Fibroblast of skin of left quadriceps (primary cell): ENCODE measurements around the gene PFN1.

ENCODE experiments used
- DNase-seq, 2 experiments: peaks; one replicate each; pipeline ENCODE4 v3.0.0-alpha.2; 2013; ENCODE audit warnings: low read depth in 2 of 2

The PFN1 gene

DNA sequence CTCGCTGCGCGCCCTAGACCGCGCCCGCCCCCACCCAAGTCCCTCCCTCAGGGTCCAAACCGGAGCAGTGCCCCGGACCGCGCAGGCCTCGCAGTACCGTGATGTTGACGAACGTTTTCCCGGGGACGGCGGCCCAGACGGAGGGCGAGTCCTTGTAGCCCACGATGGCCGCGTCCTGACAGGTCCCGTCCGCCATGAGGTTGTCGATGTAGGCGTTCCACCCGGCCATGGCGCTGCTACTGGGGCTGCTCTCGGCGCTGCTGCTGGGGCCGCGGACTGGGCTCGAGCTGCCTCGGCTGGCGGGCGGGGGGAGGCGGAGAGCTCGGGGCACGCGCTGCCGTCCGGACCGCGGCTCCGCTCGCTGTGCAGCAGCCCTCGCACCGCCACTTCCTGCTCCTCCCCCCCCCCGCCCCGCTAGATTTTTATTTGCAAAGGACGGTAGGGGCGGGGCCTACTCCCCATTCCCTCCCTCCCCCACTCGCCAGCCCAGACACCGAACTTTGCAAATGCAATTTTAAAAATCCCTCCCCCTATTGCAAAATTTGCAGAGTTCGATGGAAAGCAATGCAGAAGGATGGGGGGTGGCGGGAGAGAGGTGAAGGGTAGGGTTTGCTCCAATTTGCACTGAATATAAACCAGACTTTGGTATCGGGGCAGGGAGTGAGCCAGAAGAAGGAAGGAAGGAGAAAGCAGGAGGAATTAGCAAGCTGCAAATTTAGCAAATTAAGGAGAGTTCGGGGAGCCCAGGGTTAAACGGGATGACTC is at the start of gene PFN1:
PFN1 (minus strand) TSS at position 365 of the 765 bp plus-strand sequence; CDS start at position 229, 136 bp downstream.
- DNase-seq, result peak; percentile 92

DNA sequence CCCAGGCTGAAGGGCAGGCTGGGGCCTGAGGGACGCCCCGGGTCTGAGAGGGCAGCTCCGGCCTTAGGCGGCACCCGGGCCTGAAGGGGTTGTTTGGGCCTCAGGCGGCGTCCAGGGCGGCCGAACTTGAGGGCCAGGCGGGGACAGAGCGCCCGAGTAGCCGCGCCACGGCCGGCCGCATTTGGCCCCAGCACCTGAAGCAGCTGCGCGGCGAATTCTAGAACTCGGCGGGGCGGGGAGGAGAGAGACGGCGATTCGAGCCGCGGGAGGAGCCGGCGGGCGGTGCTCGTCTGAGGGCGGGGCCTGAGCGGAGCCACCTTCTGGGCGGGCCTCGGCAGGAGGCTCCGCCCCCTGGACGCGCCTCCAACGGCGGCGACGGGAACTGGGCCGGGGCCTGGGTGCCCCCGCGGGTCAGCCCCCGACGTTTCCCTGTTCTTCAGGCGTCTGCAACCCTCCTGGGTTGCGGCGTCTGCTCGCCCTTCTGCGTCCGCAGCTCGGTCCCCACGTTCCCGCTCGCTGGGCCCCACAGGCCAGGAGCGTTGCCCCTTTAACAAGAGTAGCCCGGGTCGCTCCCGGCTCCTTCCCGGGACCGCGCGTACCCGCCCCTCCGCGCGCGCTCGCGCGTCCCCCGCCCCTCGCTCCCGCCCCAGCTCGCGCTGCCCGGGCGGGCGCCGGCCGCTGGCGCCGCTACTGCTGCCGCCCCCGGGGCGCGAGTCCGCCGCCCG is 49.1 kb upstream of the PFN1 start, which contains the start of the genes INCA1 and KIF1C:
INCA1 (minus strand) TSS at position 221 of the 725 bp plus-strand sequence. CDS start 3,085 bp downstream, outside the sequence.
KIF1C (plus strand) TSS at position 649 of the 725 bp plus-strand sequence. CDS start 2,297 bp downstream, outside the sequence.
- peak; percentile 65 to 71 for DNase-seq

DNA sequence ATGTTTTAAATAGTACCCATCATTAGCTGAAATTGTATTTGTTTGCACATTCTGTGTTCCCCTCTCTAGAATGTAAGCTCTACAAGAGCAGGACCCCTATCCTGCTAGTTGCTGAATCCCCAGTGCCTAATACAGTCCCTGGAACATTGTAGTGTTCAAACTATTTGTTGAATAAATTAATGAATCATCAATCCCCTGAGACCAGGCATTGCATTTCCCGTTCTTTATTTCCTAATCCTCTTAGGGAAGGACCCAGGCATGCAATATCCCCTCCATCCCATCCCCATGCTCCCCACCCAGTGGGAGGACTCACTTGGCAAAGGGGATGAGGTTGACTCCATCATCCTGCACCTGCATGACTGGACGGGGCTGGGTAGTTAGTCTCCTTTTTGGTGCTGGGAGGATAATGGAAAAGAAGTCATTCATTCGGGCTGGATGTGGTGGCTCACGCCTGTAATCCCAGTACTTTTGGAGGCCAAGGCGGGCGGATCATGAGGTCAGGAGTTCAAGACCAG is 45.8 kb upstream of the PFN1 start:
- no peak for DNase-seq

DNA sequence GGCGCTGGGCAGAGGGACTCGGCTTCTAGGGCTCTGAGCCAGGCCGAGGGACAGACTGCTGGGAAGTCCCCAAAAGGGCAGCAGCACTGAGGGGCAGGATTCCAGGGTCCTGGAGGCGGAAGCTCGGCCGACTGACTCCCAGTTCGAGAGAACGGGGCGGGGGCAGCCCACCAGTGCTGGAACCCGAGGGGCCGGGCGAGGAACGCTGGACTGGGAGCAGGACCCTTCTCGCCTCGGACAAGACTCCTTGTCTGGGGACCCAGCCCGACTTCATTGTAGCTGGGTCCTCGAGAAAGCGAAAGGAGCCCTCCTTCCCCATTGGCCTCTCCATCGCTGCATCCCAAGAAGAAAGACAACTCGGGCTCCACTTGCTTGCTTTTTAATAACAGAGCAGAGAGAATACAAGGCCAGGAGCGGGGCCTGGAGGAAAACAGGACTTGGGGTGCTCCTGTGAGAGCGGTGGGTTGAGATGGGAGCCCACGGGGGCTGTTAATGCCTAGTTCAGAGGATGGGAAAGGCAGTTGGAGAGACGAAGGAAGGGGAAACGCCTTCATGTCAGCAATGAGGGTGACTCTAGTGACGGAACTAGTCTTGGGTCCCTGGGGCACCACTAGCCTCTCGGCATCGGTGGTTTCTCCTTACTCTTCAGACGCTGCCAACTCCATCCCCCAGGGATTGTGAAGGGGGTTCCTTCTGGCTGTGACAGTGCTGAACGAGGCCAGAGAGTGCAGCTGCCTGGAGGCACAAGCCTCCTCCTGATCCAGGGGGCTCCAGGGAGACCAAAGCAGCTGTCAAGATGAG is 39.6 kb upstream of the PFN1 start:
- no peak for DNase-seq

DNA sequence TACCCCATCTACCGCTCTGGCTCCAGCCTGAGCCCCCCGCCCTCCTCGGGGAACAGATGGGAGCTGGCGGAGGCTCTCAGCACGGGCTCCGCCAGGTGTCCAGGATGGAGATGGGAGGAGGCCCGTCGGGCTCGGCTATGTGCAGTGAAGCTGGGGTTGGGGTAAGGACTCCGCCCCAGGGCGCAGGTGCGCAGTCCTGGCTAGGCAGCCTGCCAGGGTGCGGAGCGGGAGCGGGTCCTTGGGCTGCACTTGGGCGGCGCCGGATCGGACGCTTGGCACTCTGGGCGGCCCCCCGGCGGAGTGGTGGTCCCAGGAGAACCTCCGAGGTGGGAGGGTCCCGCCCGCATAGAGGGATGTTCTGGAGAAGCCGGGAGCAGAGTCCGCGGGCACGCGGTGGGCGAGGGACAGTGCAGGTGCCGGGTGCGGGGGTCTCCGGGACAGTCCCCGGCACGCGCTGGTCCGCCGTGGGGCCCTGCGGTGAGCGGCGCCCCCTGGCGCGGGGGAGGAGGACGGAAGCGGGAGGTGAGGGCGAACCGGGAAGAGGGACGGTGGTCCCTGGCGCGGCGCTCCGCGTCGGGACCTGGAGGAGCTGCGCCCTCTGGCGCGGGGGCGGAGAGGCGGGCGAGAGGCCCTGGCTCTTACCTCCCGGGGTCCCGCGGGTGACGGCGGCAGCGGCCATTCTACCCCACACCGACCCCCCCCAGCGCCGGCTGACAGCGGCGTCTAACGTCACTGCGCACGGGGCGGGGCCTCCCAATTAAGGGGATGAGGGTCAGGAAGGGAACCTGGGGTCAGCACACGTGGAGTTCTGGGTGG is 38.8 kb upstream of the PFN1 start, which contains the start of gene CAMTA2:
CAMTA2 (minus strand) TSS at position 725 of the 816 bp plus-strand sequence. CDS start 1,453 bp downstream, outside the sequence.
- peak in 1 of 2 experiments; percentile 40 for DNase-seq

DNA sequence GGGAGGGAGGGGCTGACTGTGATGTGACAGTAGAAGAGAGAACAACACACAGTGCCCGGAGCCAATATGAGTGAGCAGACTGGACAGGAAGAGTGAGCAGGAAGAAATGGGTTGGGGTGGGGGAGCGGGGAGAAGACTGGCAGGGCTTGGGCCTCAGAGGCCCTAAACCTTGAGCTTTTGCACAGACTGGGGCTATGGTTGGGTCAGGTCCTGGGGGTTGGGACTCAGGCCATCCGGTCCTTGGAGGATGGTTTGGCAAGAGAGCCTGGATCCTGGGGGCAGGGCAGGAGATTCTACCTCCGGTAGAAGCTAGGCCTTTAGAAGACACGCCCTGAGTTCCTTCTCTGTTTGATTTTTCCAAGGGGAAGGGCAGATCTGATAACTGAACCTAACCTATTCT is 38.1 kb upstream of the PFN1 start:
- DNase-seq, result no peak

DNA sequence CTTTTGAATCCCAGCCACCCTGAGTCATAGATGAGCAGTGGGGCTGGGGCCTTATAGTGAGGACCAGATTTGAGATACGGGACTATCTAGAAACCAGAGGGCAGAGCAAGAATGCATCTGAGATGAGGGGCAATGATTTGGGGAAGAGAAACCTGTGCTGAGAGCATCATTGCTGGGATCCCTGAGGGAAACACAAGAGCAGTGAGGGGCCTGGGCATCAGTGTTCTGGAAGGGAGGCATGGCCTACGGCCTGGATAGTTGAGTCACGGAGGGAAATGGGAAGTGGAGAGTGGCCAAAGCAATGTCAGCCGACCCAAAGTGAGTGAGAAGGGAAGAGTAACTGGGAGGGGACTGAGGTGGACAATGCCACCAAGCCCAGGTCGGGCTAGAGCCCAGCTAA is 34.0 kb upstream of the PFN1 start:
- DNase-seq, result no peak

DNA sequence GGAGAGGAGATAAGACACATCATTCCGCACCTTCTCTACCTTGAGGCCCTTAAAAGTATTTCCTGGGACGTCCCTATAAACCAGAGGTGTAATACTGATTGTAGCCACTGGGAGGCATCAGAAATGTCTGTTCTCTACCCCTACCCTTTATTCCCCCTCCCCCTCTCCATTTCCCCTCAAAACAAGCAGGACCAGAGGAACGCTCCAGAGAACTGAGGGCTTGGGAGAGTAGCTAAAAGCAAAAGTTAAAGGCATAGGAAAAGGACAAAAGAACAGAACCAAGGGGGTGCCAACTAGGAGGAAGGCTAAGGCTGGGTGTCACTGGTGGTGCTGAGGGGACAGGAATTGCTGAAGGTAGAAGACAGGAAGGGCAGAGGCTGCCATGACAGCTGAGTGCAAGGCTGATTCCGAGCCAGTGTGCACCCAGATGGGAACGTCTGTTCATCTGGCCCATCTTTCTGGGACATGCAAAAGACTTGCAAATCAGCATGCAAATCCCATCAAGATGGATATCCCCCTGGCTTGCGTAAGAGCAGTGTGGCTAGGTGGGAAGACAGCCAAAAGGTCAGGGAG is 32.4 kb upstream of the PFN1 start:
- no peak for DNase-seq

DNA sequence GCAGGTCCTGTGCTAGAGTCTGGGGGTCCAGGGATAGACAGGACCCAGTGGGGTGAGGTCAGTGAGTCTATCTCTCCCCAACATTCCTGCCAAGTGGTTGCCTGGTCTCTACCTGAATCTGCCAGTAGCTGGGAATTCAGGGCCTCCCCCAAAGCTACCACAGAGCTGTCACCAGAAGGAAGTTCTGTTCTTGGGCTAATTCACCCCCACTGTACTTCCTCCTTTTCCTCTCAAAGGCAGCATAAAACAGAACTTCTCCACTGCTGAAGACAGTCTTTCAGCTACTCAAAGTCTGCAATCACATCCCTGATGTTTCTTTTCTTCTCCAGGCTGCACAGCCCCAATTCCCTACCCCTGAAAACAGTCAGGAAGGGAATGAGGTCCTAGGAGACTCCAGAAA is 30.4 kb upstream of the PFN1 start:
- no peak for DNase-seq

DNA sequence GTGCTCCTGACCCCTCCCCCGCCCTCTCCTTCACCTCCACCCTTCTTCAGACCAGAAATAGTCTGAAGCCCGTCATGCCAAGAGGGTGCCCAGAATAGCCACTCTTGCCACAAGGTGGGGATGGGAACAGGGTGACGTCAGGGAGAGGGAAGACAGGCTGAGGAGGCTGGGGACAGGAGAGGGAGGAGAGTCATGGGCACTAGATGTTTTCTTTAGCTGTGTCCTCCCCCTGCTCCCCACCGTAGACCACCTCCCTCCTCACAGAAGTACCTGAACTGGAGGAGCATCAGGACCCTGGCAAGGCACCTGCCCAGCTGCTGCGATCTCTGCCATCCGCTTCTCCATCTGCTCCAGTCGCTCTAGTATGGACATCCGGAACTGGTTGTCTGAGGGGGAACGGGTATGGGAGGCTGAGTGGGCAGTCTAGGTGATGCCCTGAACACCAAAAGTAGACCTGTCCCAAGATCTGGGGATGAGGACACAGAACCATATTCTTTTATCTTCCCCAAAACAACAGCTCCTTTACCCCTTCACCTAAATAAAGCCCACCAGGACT is 25.9 kb upstream of the PFN1 start:
- DNase-seq, result no peak

DNA sequence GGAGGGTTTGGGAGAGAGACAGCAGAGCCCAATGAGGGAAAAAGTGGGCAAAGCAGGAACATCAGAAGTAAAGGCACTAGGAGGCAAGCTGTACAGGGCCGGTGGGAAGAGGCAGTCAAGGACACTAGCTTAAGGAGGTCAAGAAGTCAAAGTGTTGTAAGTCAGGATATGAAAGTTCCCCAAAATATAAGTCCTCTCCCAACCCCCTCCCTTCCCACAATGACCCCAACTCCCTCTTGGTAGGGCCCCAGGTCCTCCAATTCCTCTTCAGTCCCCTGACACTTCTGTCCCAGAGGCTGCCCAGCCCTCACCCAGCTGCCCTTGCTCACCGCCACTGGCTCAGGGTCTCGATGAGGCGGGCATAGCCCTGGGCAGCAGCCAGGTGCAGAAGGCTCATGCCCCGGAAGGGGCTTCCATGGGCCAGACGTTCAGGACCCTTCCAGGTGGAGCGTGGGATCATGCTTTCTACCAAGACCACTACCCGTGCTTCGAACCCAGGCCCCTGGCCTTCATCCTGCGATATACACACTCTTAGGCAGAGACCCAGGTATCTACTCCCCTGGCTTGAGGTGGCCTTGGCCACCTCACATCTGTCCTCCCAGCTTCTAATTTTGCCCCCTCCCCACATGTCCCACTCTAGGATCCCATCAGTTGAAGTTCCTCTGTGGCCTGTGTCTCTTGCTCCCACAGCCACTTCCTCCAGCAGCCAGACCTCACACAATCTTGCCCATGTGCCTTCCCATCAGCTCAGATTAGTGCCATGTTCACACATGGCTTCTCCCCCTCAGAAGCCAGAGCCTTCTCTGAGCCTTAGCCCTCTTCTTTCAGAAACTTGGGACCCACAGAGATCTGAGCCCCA is 25.2 kb upstream of the PFN1 start:
- DNase-seq, result no peak

DNA sequence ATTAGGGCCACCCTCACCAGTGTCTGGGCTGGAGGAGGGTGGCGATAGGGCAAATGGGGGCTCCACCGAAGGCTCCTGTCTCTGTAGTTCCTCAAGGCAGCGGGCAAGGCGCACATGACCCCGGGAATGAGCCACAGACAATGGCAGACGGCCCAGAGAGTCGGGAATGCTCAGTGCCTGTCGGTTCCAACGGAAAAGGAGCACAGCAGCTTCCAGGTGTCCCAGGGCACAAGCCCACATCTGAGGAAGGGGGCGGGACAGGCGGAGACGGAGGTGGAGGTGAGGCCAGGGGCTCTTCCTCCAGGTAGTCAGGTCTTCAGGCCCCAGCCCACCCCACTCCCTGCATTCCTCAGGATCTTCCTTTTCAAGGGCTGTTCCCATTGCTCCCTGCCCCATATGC is 24.4 kb upstream of the PFN1 start:
- no peak for DNase-seq

DNA sequence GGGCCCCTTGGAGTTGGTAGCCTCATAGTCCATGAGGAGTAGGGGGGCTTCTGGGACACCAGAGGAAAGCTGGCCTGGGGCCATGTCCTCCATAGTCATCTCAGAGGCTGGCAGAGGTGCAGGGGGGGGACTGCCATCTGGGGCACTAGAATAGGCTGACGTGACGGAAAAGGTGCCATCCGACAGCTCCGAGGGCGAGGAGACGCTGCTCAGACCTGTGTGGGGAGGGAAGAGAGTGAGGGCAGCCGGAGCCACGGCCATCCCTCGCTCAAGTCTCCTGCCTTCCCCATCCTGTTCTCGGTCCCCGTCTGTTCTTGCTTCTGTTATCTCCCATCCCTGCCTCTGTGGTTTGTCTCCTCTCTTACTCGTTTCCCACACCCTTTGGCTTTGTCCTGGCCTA is 24.0 kb upstream of the PFN1 start:
- DNase-seq, result no peak

DNA sequence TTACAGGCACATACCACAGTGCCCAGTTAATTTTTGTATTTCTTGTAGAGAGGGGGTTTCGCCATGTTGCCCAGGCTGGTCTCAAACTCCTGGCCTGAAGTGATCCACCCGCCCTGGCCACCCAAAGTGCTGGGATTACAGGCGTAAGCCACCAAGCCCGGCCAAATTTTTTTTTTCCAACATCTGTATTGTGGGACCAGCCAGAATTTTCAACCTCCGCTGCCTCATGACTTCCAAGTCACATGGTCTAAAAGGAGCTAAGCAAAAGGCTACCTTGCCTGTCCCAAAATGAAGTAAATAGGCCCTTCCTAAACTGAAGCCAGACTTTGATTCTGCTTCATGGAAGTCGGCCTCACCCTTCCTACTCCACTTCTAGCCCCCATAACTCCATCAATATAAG is 23.5 kb upstream of the PFN1 start:
- DNase-seq, result no peak

DNA sequence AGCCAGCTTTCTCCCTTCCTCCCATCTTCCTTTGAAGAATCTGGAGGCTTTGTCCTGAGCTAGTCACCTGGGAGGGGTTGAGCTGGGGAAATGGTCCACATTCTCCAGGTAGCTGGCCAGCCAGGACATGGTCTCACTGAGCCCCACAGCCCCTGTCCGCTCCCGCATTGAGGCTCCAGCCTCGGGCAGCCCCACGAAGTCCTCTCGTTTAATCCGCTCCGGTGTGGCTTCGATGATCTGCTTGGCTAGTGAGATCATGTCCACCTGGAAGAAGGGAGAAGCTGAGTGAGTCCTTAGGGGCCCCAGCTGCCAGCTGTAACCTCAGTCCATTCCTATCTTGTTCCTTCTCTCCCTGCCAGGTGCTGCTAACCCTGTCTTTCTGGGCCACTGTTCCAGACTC is 21.9 kb upstream of the PFN1 start:
- DNase-seq, result no peak

DNA sequence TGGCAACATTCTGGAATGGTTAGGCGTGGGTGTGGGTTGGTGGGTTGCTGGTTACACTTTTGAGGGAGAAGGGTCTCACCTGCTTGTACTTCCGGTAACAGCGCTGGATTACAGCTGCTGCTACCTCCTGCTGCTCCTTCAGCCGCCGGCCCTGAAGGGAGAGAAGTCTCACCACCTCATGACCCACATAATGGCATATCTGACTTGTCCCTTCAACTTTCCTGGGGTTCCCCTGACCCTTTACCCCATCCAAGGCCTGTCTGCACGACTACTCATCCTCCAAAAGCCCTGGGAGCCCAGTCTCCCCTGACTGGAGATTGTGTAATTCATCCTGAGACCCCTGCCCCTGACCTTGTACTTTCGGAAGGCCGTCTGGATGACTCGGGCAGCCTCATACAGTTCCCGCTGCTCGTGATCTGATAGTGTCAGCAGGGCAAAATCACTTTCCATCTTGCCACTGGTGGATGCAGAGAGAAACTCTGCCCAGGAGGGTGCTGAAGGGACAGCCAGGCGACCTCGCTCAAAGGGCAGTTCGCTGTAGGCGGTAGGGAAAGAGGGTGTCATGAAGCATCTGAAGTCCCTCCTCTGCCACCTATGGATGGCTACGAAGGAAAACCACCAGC is 21.3 kb upstream of the PFN1 start:
- DNase-seq, result no peak

DNA sequence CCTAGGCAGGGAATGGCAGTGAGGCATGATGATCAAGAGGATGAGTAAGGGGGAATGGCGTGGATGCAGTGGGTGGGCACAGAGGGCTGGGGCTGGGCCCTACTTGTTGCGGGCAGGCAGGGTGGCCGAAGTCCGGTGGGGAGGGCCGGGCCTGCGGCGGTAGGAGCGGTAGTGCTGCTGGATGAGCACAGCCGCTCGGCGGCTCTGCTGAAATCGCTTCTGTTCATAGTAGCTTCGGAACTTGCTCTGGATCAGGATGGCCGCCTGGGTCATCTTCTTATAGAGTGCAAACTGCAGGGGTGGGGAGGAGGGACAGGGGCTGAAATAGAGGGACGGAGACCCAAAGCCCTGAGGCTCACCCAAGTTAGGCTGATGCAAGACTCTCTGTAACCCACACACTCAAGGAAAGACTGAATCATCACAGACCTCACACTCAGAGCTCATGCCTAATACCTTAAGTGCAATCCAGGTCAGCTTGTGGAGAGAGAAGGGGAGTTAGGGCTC is 20.8 kb upstream of the PFN1 start:
- peak; percentile 86 to 89 for DNase-seq

DNA sequence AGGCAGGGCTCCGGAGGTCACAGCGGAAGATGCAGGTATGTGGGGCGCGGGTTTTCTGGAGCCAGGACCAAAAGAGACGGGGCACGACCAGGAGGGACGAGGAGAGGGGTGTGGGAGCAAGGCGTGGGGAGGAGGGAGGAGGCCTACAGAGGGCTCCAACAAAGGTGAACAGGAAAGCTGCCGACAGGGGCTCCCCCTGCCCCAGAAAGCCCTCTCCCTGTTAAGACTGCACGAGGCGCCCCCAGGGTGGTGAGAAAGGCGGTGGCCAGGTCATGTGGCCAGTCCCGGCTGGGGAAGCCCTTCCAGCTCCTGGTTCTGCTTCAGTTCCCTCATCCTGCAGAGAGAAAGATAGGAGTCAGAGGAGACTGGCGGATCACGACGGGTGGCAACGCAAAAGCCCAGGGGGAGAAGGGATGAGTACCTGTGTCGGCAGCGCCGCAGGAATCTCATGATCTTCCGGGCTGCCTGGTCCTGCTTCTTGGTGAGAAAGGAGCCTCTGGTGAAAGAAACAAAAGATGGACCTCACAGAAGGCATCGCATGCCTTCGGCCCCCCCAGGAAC is 20.2 kb upstream of the PFN1 start:
- no peak for DNase-seq
